GM06990 (cell line): ENCODE results near the gene TMEM134.

Experiments
- DNase-seq: peaks from one replicate; pipeline ENCODE4 v3.0.0-alpha.2; 2011; ENCODE audit not compliant: insufficient read length; ENCODE audit errors: extremely low read depth
- H3K27me3 ChIP-seq: replicated peaks from 2 replicates; pipeline ENCODE4 v1.6.0; 2011; ENCODE audit warnings: low read length; ENCODE audit not compliant: control insufficient read depth, insufficient read depth
- H3K36me3 ChIP-seq: 2 replicates; pipeline ENCODE4 v1.5.1; 2011; ENCODE audit warnings: low read length; ENCODE audit not compliant: control insufficient read depth, insufficient read depth
- H3K4me3 ChIP-seq: replicated peaks from 2 replicates; pipeline ENCODE4 v1.5.1; 2011; ENCODE audit warnings: low read depth, mild to moderate bottlenecking, control low read depth, low read length
- CTCF ChIP-seq: IDR thresholded peaks from 2 replicates; pipeline ENCODE4 v1.5.1; 2011; ENCODE audit warnings: low read length, control low read depth, mild to moderate bottlenecking, inconsistent platforms; ENCODE audit not compliant: insufficient read depth, poor library complexity, severe bottlenecking

Gene TMEM134

GRCh38 chr11:67441731-67442351, 27.2 kb downstream of the TMEM134 start:
- Histone ChIP-seq H3K27me3 (no peaks in the 10 kb centered on the region), H3K36me3 (peaks cover 3% of the 10 kb centered on the region; the same call in 1 of the 2 replicates), H3K4me3 (no peak overlapping the region)
- no peak for TF ChIP-seq CTCF
- no peak for DNase-seq

- no peak for TF ChIP-seq CTCF
- no peak for DNase-seq
- no peaks in the 10 kb centered on the region for H3K27me3 ChIP-seq
- peaks cover 4% of the 10 kb centered on the region for H3K36me3 ChIP-seq
- no peak overlapping the region for H3K4me3 ChIP-seq
Measured at GRCh38 chr11:67441098-67441563, 27.9 kb downstream of the TMEM134 start.

- TF ChIP-seq CTCF: no peak
- no peaks in the 10 kb centered on the region for H3K27me3 ChIP-seq
- peaks cover 11% of the 10 kb centered on the region for H3K36me3 ChIP-seq
- DNase-seq: no peak
- no peak overlapping the region for H3K4me3 ChIP-seq
Measured at GRCh38 chr11:67440229-67441097, 28.6 kb downstream of the TMEM134 start.

GRCh38 chr11:67439321-67440228, 29.5 kb downstream of the TMEM134 start:
- peaks cover 13% of the 10 kb centered on the region for H3K36me3 ChIP-seq
- H3K27me3 ChIP-seq: no peaks in the 10 kb centered on the region
- peak overlapping the region; percentile 76 for H3K4me3 ChIP-seq
- peak; percentile 43 for TF ChIP-seq CTCF
- no peak for DNase-seq

- DNase-seq: peak; percentile 75
- H3K36me3 ChIP-seq: peaks cover 23% of the 10 kb centered on the region
- peak overlapping the region; percentile 76 for H3K4me3 ChIP-seq
- H3K27me3 ChIP-seq: no peaks in the 10 kb centered on the region
- TF ChIP-seq CTCF: no peak
Measured at GRCh38 chr11:67438158-67438902, 30.7 kb downstream of the TMEM134 start.
